Keratinocyte (primary cell): ENCODE data around the gene ADAMTSL3.

ENCODE experiments used
- CTCF ChIP-seq, 3 experiments: IDR thresholded peaks in 1 of 3; conservative IDR thresholded peaks in 1 of 3; optimal IDR thresholded peaks in 1 of 3; 2 replicates in 2 of 3; 3 replicates in 1 of 3; pipeline versions ENCODE3 to v1.5.1; 2011; ENCODE audit warnings: low read length in 3 of 3, mild to moderate bottlenecking in 3 of 3, moderate library complexity in 2 of 3, control low read depth in 1 of 3, inconsistent platforms in 1 of 3; ENCODE audit not compliant: insufficient read depth in 2 of 3; ENCODE audit errors: extremely low read depth in 1 of 3
- EZH2 ChIP-seq: IDR thresholded peaks from one replicate; pipeline ENCODE4 v1.6.1; 2012; ENCODE audit warnings: inconsistent platforms, mild to moderate bottlenecking, low read length, moderate library complexity

- TF ChIP-seq CTCF (optimal IDR thresholded peaks at IDR 0.05 in 1 of 3, IDR thresholded peaks at IDR 0.05 in 1 of 3, conservative IDR thresholded peaks at IDR 0.05 in 1 of 3; ENCODE audit: extremely low read depth in 1 of 3, insufficient read depth in 2 of 3, low read length in 3 of 3): no peak
- no peak for TF ChIP-seq EZH2
These were observed 85.7 kb downstream of the ADAMTSL3 start for GRCh38 chr15:83739629-83740028.
